Activated CD4-positive, alpha-beta T cell treated with anti-CD3 and anti-CD28 coated beads, Interleukin-2, amount 50 U/mL, for 16 hours (primary cell): ENCODE measurements around the gene ZNF618.

Experiments used
- DNase-seq: peaks from one replicate; pipeline ENCODE4 v3.0.0-alpha.2; 2020

The ZNF618 gene

DNA sequence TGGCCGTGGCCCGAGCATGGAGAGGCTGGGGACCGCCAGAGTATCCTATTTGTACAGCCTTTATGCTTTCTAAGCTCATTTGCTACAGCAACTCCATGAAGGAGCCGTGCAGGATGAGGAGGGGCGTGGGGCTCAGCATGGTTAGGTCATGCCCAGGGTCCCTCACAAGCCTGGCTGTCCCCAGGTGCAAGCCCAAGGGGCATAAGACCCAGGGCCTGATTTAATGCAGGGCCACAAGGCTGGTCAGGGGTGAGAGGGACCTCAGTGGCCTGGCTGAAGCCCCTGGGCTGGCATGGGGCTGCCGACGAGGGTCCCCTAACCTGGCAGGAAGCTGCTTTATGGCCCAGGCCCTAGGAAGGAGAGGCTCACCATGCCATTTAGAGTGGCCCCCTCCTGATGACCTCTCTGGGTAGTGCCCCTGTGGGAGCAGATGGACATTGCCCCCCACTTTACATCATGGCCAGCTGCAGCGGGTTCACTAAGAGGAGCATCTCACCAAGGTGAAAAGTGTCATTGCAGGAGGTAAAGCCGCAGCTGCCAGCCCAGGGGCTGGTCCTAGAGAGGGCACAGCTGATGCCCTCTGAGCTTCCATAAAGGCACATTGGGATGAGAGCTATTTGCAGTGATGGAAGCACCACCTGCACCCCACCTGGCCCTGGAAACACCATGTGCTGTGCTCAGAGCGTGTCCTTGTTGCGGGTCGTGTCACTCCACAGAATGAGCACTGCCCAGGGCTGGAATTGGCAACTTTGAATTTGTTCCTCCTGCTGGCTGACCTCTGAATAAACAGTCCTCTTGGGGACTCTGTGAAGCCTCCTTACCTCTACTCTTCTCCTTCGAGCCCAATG is 58.9 kb downstream of the ZNF618 start:
- DNase-seq = no peak

DNA sequence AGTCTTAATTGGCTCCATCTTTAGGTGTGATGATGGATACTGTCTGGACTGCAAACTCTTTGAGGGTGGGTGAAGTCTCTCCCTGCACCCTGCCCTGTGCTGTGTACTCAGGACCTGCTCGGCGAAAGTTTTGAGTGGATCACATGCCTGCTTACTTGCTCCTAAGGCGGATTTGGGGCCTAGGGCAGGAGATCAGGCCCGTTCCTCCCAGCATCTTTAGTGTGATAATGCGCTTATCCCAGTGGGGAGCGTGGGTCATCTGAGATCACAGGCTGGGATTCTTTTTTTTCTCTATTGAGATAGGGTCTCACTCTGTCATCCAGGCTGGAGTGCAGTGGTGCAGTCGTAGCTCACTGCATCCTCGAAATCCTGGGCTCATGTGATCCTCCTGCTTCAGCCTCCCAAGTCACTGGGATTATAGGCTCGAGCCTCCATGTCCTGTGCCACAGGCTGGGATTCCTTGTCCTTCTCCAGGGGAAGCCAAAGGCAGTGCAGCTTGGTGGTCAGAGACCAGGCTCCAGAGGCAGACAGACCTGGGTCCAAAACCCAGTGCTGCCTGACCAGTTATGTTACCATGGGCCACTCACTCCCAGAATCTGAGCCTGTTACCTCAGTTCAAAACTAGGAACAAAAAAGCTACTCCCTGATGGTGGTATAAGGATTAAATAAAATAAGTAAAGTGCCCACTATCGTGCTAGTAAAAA is 59.7 kb downstream of the ZNF618 start:
- no peak for DNase-seq

DNA sequence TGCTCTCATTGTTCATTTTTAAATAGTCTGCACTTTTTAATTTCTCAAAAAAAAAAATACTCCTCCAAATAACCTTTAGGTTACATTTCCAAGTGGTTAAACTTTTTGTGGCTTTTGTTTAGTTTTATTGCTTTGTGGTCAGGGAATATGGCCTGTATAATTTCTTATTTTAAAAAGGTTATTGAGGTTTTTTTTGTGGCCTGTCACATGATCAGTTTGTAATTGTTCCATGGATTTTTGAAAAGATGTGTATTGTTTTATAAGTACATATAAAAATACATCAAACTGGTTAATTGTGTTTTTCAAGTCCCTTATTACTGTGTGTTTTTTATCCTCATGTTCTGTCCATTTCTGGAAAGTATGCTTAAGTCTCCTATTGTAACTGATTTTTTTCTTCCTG is 64.0 kb downstream of the ZNF618 start:
- DNase-seq = no peak

DNA sequence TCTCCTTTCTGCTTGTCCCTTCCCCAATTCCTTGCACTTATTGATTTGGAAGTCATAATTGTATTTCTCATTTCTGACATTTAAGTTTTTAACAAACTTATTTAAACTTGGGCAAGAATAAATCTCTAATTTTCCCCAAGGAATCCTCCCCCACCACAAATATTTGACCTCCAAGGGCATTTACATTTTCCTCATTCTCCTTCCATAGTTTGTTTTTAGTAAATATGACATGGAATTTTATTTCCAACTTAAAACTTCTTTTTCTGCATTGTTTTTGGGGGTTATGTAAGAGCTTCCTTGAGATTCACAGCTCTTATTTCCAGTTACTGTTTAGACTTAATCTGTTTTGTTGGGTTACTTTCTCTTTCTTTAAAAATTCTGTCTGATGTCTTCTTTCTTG is 64.9 kb downstream of the ZNF618 start:
- no peak for DNase-seq

DNA sequence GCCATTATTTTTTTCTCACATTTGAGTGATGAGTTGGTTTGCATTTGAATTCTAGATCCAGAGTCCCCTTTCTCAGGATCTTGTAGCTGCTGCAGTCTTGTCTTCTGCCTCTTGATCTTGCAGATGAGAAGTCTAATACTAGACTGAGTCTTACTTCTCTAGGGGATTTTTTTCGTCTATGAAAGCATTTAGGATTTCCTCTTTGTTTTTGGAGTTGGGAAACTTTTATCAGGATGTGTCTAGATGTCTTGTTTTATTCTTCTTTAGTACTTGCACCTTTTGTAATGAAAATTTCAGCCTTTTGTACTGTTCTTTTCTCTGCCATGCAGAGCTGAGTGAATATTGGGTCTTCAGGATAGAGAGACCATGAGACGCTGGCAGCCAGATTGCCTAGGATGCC is 65.4 kb downstream of the ZNF618 start:
- DNase-seq = no peak

DNA sequence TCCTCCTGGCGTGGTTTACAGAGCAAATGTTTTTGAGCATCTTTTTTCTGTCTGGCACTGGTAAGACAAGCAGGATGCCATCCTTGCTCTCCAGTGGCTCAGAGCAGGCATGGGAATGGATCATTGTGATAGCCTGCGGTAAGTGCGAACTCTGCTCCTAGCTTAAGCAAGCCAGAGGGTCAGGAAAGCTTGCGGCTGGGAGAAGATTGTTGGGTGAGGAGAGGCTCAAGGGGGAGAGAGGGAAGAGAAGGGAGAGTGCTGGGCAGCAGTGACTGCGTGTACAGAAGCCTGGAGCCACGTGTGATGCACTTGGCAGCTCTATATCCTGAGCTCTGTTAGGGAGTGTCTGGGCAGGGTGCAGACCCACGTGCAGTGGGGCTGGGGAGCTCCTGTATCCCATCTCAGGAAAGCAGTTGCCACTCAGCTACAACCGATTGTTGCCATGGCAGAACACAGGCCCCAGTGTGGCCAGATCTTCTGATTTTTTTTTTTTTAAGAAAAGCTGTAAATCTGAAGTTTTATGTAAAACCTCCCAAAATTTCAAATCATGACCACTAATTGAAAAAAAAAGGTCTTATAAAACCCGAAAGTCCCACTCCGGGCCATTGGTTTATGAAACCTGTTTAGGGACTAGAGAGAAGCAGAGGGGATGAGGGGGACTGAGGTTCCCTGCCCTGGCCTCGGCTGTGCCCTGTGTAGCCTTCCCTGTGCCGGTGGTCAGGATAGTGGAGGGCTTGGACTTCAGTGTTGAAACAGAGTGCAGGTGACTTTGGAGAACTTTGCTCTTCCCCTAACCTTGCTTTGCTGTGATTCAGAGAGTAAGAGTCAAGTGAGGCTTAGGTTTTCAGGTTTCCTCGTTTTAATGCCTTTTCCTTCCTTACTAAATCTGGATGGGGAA is 67.3 kb downstream of the ZNF618 start:
- no peak for DNase-seq

DNA sequence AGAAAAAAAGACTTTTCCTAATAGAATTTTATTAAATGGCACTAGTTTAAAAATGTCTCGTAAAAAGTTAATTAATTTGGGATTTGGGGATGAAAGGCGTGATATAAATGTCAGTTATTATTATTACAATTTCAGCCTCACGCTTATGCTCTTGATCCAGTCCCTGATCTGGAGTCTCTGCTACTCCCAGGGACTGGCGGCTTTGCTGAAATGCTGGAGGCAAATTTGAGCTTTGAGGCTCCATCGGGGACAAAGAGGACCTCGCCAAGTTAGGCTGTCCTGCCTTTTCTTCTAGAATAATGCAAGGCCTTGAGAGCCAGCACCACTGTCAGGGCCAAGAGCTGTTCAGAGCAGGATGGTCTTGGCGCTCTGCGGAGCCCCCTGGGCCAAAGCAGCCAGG is 69.7 kb downstream of the ZNF618 start:
- DNase-seq = no peak

DNA sequence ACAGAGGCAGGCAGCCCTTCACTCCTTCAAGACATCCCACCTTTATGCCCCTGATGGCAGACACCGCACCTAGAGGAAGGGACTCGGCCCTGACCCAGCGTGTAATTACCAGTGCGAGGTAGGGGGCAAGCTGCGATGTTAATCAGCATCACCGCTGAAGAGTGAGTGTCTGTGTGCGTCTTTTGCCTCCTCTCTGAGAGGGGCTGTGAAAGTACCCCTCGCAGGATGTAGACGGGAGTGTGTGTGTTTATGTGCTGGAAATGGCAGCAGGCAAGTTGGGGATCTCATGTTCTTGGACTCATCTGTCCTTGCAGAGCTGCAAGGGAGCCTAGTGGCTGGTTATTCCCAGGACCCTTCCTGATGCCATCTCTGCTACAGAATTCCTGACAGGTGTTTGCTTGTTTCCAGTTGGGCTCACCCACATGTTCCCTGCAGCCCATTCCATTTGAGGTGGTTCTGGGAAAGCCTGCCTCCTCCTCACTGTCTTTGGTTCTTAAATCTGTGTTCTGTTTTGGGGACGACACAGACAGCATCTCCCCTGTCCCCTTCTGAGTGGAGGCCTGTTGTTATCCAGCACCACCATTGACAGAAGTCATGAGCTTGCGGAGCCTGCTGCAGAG is 70.5 kb downstream of the ZNF618 start:
- DNase-seq = no peak

DNA sequence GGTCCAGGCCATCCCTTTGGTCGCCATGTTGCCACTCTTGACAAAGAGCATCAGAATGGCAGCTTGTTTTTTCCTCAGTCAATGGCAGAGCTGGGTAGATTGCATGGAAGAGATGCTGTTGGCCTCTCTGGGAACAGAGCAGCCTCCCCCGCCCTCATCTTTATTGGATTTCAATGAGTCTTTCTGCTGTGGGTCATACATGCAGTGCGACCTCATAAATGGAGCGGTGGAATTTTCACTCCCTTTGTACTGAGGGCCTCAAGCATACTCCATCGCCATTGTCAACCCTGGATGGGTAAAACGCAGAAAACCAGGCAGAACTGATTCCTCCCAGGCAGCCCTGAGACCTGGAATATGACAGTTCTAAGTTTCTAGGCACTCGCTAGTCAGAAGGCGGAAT is 71.8 kb downstream of the ZNF618 start:
- no peak for DNase-seq

DNA sequence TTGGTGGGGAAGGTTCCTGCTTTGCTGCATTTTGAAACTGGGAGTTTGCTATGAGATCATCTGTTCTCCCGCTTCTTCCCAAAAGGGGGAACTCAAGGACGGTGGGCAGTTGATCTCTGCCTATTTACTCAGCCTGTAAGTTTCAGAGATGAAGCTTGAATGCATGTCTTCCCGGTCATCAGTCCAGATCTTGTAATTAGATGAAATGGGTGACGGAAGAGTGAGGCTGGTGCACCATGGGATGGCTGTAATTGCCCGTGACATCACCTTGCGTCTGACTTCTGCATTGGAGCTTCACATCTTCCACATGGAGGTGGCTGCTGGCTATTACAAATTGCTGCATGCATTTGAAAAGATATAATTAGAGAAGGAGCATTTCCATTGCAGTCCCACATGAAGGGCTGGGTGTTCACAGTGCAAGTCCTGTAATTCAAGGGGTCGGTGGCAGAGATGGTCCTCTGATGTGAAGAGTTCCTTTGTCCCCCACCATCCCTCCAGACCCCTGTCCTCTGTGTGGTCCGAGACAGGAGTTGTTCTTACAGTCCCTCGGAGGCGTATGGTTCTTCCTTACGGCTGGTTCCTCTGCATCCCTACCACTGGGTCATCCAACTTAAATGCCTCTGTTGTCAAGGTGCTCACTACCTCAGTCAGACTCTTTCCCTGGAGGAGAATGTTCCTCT is 72.9 kb downstream of the ZNF618 start:
- DNase-seq = no peak

DNA sequence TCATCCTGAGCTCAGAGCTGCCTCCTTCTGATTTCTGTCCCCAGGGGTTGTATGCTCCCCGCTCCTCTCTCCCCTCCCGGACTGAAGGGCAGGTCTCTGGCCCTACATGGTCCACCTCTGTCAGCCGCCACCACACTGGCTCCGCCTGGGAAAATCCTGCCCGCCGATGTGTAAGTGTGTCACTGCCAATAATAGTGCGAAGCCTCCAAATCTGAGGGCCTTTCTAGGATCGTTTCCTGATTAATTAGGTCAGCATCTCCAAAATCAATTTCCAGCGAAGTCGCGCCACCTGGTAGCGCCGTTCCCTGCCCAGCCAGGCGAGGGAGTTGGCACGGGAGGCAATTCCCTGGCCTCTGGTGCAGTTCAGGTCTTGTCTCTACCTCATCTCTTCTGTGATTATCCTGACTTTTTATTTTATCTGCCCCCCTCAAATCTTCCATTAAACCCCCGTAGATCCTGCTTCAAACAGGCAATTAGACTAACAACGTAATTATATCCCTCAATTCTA is 73.5 kb downstream of the ZNF618 start:
- DNase-seq = no peak

DNA sequence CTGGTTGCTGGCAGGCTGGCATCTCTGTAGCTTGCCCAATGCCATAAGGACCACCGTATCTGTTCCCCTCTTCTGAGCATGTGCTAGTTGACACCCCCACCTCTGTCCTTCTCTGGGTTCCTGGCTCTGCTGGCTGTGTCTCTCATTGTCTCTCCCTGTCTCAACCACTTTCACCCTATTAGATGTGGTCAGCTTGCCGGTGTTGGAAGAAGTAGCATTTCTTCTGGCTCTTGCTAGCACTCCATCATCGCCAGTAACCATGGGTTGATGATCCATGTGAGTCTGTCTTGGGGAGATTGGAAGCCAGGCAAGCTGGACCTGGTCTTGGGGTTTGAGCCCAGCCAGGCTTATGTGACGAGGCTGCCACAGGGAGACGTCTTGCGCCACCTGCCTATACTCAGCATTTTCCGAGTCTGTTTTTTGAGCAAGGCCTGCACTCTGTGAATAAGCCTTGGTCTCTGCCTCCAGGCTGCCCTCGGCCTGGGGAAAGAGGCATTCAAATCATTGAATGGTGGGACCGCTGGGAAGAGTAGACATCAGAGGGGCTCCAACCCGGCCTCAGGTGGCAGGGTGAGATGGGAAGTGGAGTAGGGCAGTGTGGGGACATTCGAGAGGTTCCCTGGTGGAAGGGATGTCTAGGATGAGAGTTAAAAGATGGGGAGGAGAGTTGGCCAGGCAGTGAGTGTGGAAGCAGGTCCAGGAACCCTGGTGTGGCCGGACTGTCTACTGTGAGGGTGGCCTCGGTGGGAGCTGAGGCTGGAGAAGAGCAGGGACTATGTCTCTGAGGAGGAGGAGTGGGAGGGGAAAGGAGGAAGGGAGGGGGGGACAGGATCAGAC is 74.3 kb downstream of the ZNF618 start:
- DNase-seq = no peak

DNA sequence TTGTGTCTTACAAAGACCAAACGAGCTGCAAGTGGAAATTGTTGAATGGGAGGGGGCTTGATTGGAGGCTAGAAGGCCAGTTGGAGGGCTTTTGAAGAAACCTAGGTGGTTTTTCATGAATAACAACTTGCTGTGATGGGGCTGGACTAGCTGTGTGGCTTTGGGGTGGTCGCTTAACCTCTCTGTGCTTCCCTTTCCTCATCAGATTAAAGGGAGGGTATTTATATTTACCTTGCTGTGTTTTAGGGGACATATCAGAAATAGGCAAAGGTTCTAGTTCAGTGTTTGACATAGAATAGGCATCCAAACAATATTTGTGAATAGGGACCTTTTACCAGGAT is 74.9 kb downstream of the ZNF618 start:
- no peak for DNase-seq

DNA sequence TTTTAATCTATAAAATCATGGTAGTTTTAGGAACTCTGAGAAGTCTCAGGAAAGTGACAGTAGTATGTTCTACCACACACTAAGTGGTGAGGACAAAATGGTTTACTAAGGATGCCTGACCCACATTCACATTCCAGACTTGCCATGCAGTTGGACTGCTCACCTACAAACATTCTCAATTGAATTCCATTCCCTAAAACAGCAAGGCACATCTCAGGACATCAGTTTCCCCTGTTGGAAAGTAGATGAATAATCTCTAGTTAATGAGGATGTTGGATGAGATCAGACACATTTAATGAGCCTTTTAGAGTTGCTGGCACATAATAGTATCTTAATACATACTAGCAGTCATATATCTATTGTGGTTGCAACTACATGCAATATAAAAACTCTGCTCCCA is 76.6 kb downstream of the ZNF618 start:
- DNase-seq = no peak

DNA sequence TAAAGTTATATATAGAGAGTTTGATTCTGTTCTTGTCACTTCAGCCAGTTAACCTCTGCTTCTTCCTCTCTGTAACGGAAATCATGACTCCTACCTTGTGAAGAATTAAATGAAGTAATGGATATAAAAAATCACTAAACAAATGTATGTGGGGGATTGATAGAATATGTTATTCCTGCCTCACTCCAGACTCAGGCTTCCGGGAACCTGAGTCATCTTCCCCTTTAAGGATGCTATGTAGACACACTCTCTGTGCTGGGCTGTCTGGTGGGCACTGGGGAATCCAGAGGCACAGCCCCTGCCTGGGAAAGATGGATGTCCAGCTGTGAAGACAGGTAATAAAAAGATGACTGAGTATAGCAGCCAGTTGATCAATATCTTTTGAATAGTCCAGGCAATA is 77.4 kb downstream of the ZNF618 start:
- no peak for DNase-seq

DNA sequence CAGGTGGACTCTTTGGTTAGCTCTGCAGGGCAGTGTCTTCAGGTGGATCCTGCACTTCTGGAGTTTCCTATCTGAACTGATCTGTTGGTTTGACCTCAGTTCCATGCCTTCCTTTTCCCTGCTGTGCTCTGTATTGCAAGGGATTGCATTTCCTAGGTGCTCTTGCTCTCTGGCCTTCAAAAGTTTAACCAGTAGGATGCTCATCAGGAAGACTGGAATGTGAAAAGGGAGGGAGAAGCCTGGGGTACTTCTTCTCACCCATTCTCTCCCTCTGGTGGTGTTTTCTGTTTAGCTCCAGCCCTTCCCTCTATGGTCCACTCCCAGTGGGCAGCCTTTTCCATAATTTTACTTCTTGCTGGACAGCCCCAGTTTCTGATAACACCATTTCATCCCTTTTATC is 78.5 kb downstream of the ZNF618 start:
- no peak for DNase-seq

DNA sequence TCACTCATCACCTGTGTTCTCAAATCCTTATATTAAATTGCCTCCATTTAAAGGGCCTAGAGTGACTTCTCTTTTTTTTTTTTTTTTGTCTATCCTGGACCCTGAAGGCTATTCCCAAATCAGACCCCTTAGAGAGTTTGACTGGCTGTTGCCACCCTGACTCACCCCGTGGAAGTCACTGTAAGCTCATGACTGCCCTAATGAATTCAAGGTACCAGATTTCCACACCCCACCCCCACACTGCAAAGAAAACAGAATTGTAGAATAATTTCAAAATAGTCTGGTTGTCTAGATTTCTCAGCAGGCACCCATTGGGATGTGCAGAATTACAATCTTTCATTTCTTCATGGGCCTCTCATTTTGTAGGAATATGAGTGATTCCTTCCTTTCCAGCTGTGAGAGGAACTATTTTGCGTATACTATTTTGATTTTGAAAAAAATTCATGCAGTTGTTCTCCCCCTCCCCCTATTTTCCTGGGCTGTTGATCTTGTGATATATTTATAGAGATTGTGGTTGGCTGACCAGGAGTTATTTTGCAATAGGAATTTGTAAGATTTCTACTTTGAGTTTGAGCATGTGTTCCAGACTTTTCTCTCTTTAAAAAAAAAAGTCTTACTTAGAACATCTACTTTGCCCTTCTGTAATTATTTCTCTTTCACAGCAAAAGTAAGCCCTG is 79.1 kb downstream of the ZNF618 start:
- DNase-seq = no peak

DNA sequence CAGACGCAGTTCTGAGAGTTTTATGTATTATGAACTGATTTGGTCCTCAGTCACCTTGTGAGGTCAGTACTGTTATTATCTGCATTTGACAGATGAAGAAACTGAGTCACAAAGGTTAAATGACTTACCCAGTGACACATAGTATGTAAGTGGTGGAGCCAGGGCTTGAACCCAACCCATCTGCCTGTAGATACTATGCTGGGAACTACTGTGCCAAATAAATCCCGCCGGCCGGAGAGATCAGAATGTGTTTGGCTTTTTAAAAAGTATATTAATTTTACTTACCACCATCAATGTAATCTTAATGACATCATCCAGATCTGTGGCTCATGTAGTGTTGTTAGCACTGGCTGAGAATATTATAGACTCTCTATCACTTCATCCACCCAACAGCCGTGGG is 80.8 kb downstream of the ZNF618 start:
- no peak for DNase-seq

DNA sequence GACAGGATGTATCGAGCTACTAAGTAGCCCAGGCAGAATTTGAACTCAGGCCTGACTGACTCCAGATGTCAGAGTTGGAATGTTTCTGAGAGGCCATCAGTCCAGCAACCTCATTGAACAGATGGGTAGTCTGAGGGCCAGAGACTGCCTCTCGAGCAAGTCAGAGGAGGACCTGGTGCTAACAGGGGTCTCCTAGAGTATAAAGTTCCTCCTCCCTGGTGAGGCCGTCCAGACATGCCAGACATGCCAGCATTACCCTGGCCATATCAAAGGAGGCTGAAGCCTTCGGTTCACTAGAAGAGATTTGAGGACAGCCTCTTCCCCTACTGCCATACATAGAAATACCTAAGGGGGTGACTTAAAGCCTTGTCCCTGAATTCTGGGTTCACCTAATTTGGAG is 81.2 kb downstream of the ZNF618 start:
- DNase-seq = no peak

DNA sequence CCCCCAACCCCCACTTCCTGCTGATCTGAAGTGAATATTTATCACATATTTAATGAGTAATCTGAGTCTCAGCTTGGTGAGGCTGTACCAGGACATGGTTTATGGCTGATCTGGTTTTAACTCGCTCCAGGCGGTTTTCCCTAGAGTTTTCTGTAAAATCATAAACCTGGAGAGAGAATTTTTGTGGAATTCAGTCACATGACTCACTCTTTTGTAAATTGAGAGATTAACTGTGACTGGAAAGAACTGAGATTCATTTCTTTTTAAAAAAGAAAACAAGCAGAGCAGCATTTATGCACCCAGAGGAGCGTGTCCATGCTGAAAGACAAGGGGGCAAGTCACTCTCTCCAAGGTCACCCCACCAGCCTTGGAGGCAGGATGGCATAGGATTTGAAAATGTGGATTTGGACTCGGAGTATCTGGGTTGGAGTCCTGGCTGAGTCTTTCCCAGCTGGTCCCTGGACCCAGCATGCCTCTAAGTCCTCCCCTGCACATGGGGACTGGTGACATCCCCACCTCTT is 81.8 kb downstream of the ZNF618 start:
- DNase-seq = no peak

DNA sequence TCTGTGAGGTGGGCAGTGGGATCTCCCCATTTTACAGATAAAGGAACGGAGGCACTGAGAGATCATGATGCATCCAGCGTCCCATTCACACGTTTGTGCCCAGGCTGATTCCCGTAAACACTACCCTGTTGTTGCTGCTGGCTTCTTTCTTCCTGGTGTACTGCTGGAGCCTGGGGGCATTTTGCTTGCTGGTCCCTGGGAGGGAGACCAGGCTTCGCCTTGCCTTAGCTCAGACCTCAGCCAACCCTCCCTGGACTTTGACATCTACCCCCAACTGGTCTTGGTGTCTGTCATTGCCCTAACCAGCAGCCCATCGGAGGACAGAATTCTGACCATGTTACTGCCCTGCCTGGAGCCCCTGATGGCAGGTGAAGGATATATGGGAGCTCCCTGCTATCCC is 82.4 kb downstream of the ZNF618 start:
- no peak for DNase-seq
